HL-60 (cell line): ENCODE data around the gene SYNGR3.
"Not testable (repeated sequence)": the region's sequence is repeated elsewhere in the genome, so short reads cannot be mapped to it uniquely, and the experiment has no call there.

Source experiments
- DNase-seq, 2 experiments: peaks; one replicate each; pipeline ENCODE4 v3.0.0-alpha.2; 2010 to 2020; ENCODE audit warnings: low read depth in 1 of 2, low spot score in 1 of 2
- H3K27ac ChIP-seq: fragments of 250-450 bp; sonication (Bioruptor Pico); replicated peaks from 2 replicates; pipeline ENCODE4 v1.5.1; 2020; ENCODE audit warnings: mild to moderate bottlenecking, moderate library complexity
- H3K27me3 ChIP-seq: fragments of 250-450 bp; sonication (Bioruptor Pico); 2 replicates; pipeline ENCODE4 v1.5.1; 2021; ENCODE audit warnings: mild to moderate bottlenecking, moderate library complexity; ENCODE audit not compliant: insufficient read depth, poor library complexity, severe bottlenecking
- H3K4me3 ChIP-seq: replicated peaks from 2 replicates; pipeline ENCODE4 v1.5.1; 2011; ENCODE audit warnings: mild to moderate bottlenecking, control low read depth, low read length; ENCODE audit not compliant: insufficient read depth
- CTCF ChIP-seq: IDR thresholded peaks from one replicate; pipeline ENCODE4 v1.5.1; 2011; ENCODE audit warnings: low read length, control low read depth, inconsistent platforms; ENCODE audit not compliant: insufficient read depth
- GABPA ChIP-seq: IDR thresholded peaks from 2 replicates; pipeline ENCODE4 v1.6.1; 2012; ENCODE audit warnings: low read depth
- POLR2AphosphoS5 ChIP-seq: IDR thresholded peaks from 2 replicates; pipeline ENCODE4 v1.6.1; 2012; ENCODE audit warnings: low read depth
- REST ChIP-seq: IDR thresholded peaks from 2 replicates; pipeline ENCODE4 v1.6.1; 2012; ENCODE audit warnings: low read depth; ENCODE audit not compliant: insufficient replicate concordance
- SPI1 ChIP-seq: IDR thresholded peaks from 2 replicates; pipeline ENCODE4 v1.6.1; 2012; ENCODE audit warnings: low read depth, mild to moderate bottlenecking, borderline replicate concordance

The SYNGR3 gene

DNA sequence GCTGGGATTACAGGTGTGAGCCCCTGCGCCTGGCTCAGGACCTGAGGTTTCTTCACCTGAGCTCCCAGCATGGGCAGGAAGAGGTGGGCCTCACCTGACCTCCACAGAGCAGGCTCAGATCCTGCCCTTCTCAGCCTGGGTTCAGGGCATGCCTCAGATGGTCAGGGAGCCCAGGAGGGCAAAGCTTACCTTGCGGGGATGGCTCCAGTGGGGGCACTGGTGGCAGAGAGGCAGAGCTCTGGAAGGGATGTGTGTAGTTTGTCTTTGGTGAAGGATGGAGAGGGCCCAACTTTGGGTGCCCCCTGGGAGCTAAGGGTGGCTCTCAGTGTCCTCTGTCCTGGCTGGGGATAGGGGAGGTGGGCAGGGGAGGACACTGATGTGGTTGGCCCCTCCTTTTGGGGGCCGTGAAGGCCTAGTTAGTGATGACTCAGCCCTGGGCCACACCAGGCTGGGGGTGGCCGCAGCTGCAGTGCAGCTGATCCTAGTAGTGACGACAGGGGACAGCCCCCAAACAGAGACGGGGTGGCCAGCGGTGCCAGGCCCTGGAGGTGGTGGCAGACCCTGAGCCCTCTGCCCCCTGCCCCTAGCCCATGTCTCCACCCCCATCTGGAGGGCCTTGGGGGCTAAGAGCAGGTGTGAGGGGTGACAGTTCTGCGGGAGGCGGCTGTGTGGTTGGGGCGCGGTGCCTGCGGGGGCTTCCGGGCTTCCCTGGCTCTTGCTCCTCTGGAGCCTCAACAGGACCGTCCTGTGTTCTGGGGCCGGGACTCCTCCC lies 42.7 kb downstream of the SYNGR3 start:
- no peak overlapping the region for H3K27ac ChIP-seq
- no peak overlapping the region for H3K4me3 ChIP-seq
- TF ChIP-seq CTCF, result no peak
- no peak for TF ChIP-seq GABPA
- DNase-seq, result no peak
- H3K27me3 ChIP-seq, result peaks cover 17% of the 10 kb centered on the region

- DNase-seq, result no peak
- Histone ChIP-seq H3K4me3 (no peak overlapping the region), H3K27ac (no peak overlapping the region), H3K27me3 (peaks cover 9% of the 10 kb centered on the region)
- TF ChIP-seq CTCF (no peak), GABPA (no peak), SPI1 (no peak), REST (no peak), POLR2AphosphoS5 (no peak)
These were observed 43.5 kb downstream of the SYNGR3 start for GRCh38 chr16:2033057-2033908.

- not testable (repeated sequence) for H3K4me3 ChIP-seq, H3K27me3 ChIP-seq, DNase-seq, H3K27ac ChIP-seq
These were observed 44.3 kb downstream of the SYNGR3 start for GRCh38 chr16:2033909-2034695.

GRCh38 chr16:2034696-2035430 lies 45.1 kb downstream of the SYNGR3 start:
- TF ChIP-seq POLR2AphosphoS5 (no peak), REST (no peak), SPI1 (no peak), CTCF (no peak), GABPA (no peak)
- Histone ChIP-seq H3K27ac (no peak overlapping the region), H3K27me3 (peaks cover 9% of the 10 kb centered on the region), H3K4me3 (no peak overlapping the region)
- no peak for DNase-seq
